OCI-LY7 (cell line): ENCODE measurements around the gene ZBTB11. TPM values are rescaled to one million over a fixed set of nuclear protein-coding genes. Genes with fewer than 3 reads are reported as not detected.
A peak's percentile ranks its signal among the peaks of the same experiment; 100 is the strongest.

Experiments
- BruUV-seq: library from RNA; stranded (reverse); fragments of 400-500 nt; replicated peaks from 2 replicates; lab custom pipeline; 2021; lab: Mats Ljungman, UMichigan
- CTCF ChIA-PET: fragments of 300-600 bp; sonication (Branson Sonifier 250); formaldehyde crosslinking; loops from one replicate; lab custom pipeline; 2022; ENCODE audit warnings: antibody characterized with exemption; ENCODE audit not compliant: unreplicated experiment; lab: Charles Lee
- POLR2A ChIA-PET: fragments of 300-600 bp; sonication (Branson Sonifier 250); formaldehyde crosslinking; loops from one replicate; lab custom pipeline; 2022; ENCODE audit warnings: antibody characterized with exemption; lab: Charles Lee
- DNase-seq: peaks from one replicate; pipeline ENCODE4 v3.0.0-alpha.2; 2015; ENCODE audit warnings: low spot score
- H2AFZ ChIP-seq: fragments of 200-600 bp; sonication (generic), shearing (Covaris generic); 2 replicates; pipeline ENCODE4 v1.6.1; 2014; ENCODE audit warnings: mild to moderate bottlenecking, antibody characterized with exemption, low read length, moderate library complexity
- H3K27ac ChIP-seq: fragments of 200-600 bp; sonication (generic); 2 replicates; pipeline ENCODE4 v1.5.1; 2014; ENCODE audit warnings: mixed run types, low read depth, mild to moderate bottlenecking, moderate library complexity, low read length, inconsistent platforms; ENCODE audit not compliant: poor library complexity, severe bottlenecking
- H3K36me3 ChIP-seq: fragments of 200-600 bp; sonication (generic); 2 replicates; pipeline ENCODE4 v1.6.1; 2014; ENCODE audit warnings: mild to moderate bottlenecking, antibody characterized with exemption, low read length, moderate library complexity, mixed read lengths; ENCODE audit not compliant: insufficient read depth
- H3K4me1 ChIP-seq: fragments of 200-600 bp; sonication (generic); 2 replicates; pipeline ENCODE4 v1.5.1; 2014; ENCODE audit warnings: mild to moderate bottlenecking, low read length; ENCODE audit not compliant: insufficient read depth, poor library complexity, severe bottlenecking
- H3K4me2 ChIP-seq: fragments of 200-600 bp; sonication (generic); 2 replicates; pipeline ENCODE4 v1.6.1; 2014; ENCODE audit warnings: mild to moderate bottlenecking, low read length
- H3K4me3 ChIP-seq: fragments of 200-600 bp; sonication (generic); 2 replicates; pipeline ENCODE4 v1.5.1; 2014; ENCODE audit warnings: mild to moderate bottlenecking, low read depth, low read length; ENCODE audit not compliant: poor library complexity, severe bottlenecking
- H3K79me2 ChIP-seq: fragments of 200-600 bp; sonication (generic); 2 replicates; pipeline ENCODE4 v1.6.1; 2016; ENCODE audit warnings: low read depth, mild to moderate bottlenecking, low read length, moderate library complexity, mixed read lengths; ENCODE audit not compliant: insufficient read depth
- H3K9me2 ChIP-seq: fragments of 200-600 bp; sonication (generic); 2 replicates; pipeline ENCODE4 v1.6.1; 2016; ENCODE audit warnings: mild to moderate bottlenecking, low read length, mixed read lengths; ENCODE audit not compliant: insufficient read depth
- H3K9me3 ChIP-seq: fragments of 200-600 bp; sonication (generic); 2 replicates; pipeline ENCODE4 v1.6.1; 2014; ENCODE audit warnings: mild to moderate bottlenecking, mixed run types, low read length, mixed read lengths
- H4K20me1 ChIP-seq: fragments of 200-600 bp; sonication (generic); 2 replicates; pipeline ENCODE4 v1.6.1; 2014; ENCODE audit warnings: mild to moderate bottlenecking, antibody characterized with exemption, low read length, moderate library complexity, mixed read lengths; ENCODE audit not compliant: insufficient read depth
- CTCF ChIP-seq: fragments of 200-600 bp; sonication (generic); conservative IDR thresholded peaks from 2 replicates; pipeline ENCODE4 v1.5.1; 2014; ENCODE audit warnings: mild to moderate bottlenecking, antibody characterized with exemption, low read length, moderate library complexity, mixed read lengths
- EZH2phosphoT487 ChIP-seq: fragments of 200-600 bp; sonication (generic); IDR thresholded peaks from 2 replicates; pipeline ENCODE4 v1.6.1; 2018; ENCODE audit warnings: low read depth, borderline replicate concordance, mild to moderate bottlenecking, mixed run types, antibody characterized with exemption, low read length, moderate library complexity, mixed read lengths
- intact Hi-C: fragments of 100-400 bp; cut with micrococcal nuclease; formaldehyde crosslinking; loops from one replicate; pipeline ENCODE4 v1.10.0; 2022; ENCODE audit not compliant: unreplicated experiment
- total RNA-seq, 2 experiments: library from RNA; depleted of rRNA in 1 of 2; stranded (reverse); fragments of >200 nt in 1 of 2; shearing (Covaris generic) in 1 of 2; gene quantifications; 2 replicates each; pipeline ENCODE4 v1.2.3, GENCODE V29; 2014 to 2022

Gene ZBTB11
- total RNA-seq, 2 experiments from 2014 or later: 21.5 to 26.8 TPM

- Histone ChIP-seq H3K36me3 (peaks cover 49% of the 10 kb centered on the region), H2AFZ (peak overlapping the region; percentile 68), H3K79me2 (peaks cover 66% of the 10 kb centered on the region), H3K9me3 (no peaks in the 10 kb centered on the region), H3K4me1 (peaks cover 26% of the 10 kb centered on the region), H3K9me2 (no peaks in the 10 kb centered on the region), H4K20me1 (peaks cover 13% of the 10 kb centered on the region; the same call in 1 of the 2 replicates), H3K27ac (peak overlapping the region; percentile 85), H3K4me2 (peak overlapping the region; percentile 75), H3K4me3 (peak overlapping the region; percentile 94)
- 0 out of 2 replicates have a peak, but pooled peaks have one; percentile 19 for TF ChIP-seq CTCF
- TF ChIP-seq EZH2phosphoT487: no peak
- CTCF ChIA-PET: no interaction called here
- peak; percentile 97 for DNase-seq
- BruUV-seq: no TSS peak
- intact Hi-C loops: loop anchor here (1.0 to 2.0 kb wide), 3 partner anchors 102 to 223 kb away; partner anchors contain the start of genes PCNP and SENP7
- POLR2A ChIA-PET: interaction anchor here (0.5 to 2.6 kb wide), 9 partner anchors 9 to 161 kb away, joined by 3 to 8 read pairs (median 6); partner anchors contain the start of gene CEP97
These were observed 642 bp downstream of the ZBTB11 start for GRCh38 chr3:101676216-101676764.

- DNase-seq: peak; percentile 19
- H3K4me1 ChIP-seq: peaks cover 26% of the 10 kb centered on the region
These were observed 1.2 kb downstream of the ZBTB11 start for GRCh38 chr3:101675709-101676215.

More at GRCh38 chr3:101675709-101676215, 1.2 kb downstream of the ZBTB11 start:
- CTCF ChIA-PET: interaction anchor here (1.4 kb wide), 1 partner anchor 10 kb away, joined by 3 read pairs; no protein-coding TSS in a partner anchor
- H3K36me3 ChIP-seq: peaks cover 49% of the 10 kb centered on the region
- H3K4me3 ChIP-seq: peak overlapping the region; percentile 94
- intact Hi-C loops: loop anchor here (1.0 to 2.0 kb wide), 3 partner anchors 101 to 223 kb away; partner anchors contain the start of genes PCNP and SENP7
- POLR2A ChIA-PET: interaction anchor here (0.5 to 2.6 kb wide), 7 partner anchors 10 to 1009 kb away, joined by 3 to 8 read pairs (median 3); partner anchors contain the start of gene CEP97
- H3K4me2 ChIP-seq: peak overlapping the region; percentile 75
- no peaks in the 10 kb centered on the region for H3K9me3 ChIP-seq
- peaks cover 66% of the 10 kb centered on the region for H3K79me2 ChIP-seq
- BruUV-seq: no TSS peak
- H3K27ac ChIP-seq: peak overlapping the region; percentile 85
- peaks cover 13% of the 10 kb centered on the region; the same call in 1 of the 2 replicates for H4K20me1 ChIP-seq
- H2AFZ ChIP-seq: peak overlapping the region; percentile 7; the same call in 1 of the 2 replicates
- no peaks in the 10 kb centered on the region for H3K9me2 ChIP-seq
- no peak for TF ChIP-seq EZH2phosphoT487
- no peak for TF ChIP-seq CTCF
